T-cell (primary cell): ENCODE measurements around the gene EMC7. TPM values are rescaled to one million over a fixed set of nuclear protein-coding genes. Genes with fewer than 3 reads are reported as not detected.
"Not testable (repeated sequence)": the region's sequence is repeated elsewhere in the genome, so short reads cannot be mapped to it uniquely, and the experiment has no call there.

Experiments
- ATAC-seq, 4 experiments: fragments of 200-7000 bp in 3 of 4; fragments of 150-1000 bp in 1 of 4; cut with Tn5 transposase; replicated peaks in 1 of 4; 1 replicate in 3 of 4; 2 replicates in 1 of 4; pipeline ENCODE4 v1.10.0; 2021; ENCODE audit warnings: moderate library complexity in 3 of 4, mild to moderate bottlenecking in 2 of 4, moderate number of reproducible peaks in 1 of 4
- CTCF ChIA-PET, 2 donors: fragments of 300-600 bp; sonication (Branson Sonifier 250); formaldehyde crosslinking; loops; one replicate each; lab custom pipeline; 2022; ENCODE audit warnings: antibody characterized with exemption in 2 of 2; lab: Charles Lee
- POLR2A ChIA-PET, 2 donors: fragments of 300-600 bp; sonication (Branson Sonifier 250); formaldehyde crosslinking; loops; one replicate each; lab custom pipeline; 2022; ENCODE audit warnings: antibody characterized with exemption in 2 of 2; lab: Charles Lee
- DNase-seq, 35 experiments: peaks; one replicate each; pipeline versions ENCODE4 v3.0.0 to v3.0.0-alpha.2; 2013 to 2023
- H3K27ac ChIP-seq: one replicate; pipeline ENCODE4 v1.5.1; 2013; ENCODE audit warnings: low read length
- H3K27me3 ChIP-seq, 2 experiments: replicated peaks in 1 of 2; 1 replicate in 1 of 2; 2 replicates in 1 of 2; pipeline versions ENCODE4 v1.6.1 to v1.7.0; 2013; ENCODE audit warnings: low read length in 1 of 2, mixed read lengths in 1 of 2; ENCODE audit not compliant: control insufficient read depth in 2 of 2, insufficient read depth in 2 of 2; ENCODE audit errors: extremely low read depth in 1 of 2
- H3K36me3 ChIP-seq, 2 donors: 1 replicate in 1 of 2; 2 replicates in 1 of 2; pipeline versions ENCODE4 v1.6.1 to v1.7.0; 2013; ENCODE audit warnings: low read length in 1 of 2; ENCODE audit not compliant: control insufficient read depth in 2 of 2, insufficient read depth in 1 of 2; ENCODE audit errors: extremely low read depth in 1 of 2
- H3K4me1 ChIP-seq, 2 experiments: 1 replicate in 1 of 2; 2 replicates in 1 of 2; pipeline versions ENCODE4 v1.6.1 to v1.7.0; 2013; ENCODE audit warnings: low read length in 2 of 2, mixed read lengths in 1 of 2; ENCODE audit not compliant: insufficient read depth in 2 of 2, control insufficient read depth in 1 of 2; ENCODE audit errors: extremely low read depth in 1 of 2
- H3K4me3 ChIP-seq, 2 donors: 1 replicate in 1 of 2; 2 replicates in 1 of 2; pipeline versions ENCODE4 v1.5.1 to v1.7.0; 2013; ENCODE audit warnings: mild to moderate bottlenecking in 2 of 2, low read length in 1 of 2, moderate library complexity in 1 of 2; ENCODE audit not compliant: control insufficient read depth in 1 of 2; ENCODE audit errors: extremely low read depth in 1 of 2
- H3K9me3 ChIP-seq: 2 replicates; pipeline ENCODE4 v1.7.0; 2013
- H3K27ac Mint-ChIP-seq, 2 donors: one replicate each; pipeline ENCODE4 v1.8.0; 2020 to 2021; ENCODE audit warnings: mild to moderate bottlenecking in 2 of 2, mixed read lengths in 2 of 2
- H3K27me3 Mint-ChIP-seq, 2 donors: one replicate each; pipeline ENCODE4 v1.8.0; 2021 to 2022; ENCODE audit warnings: mixed read lengths in 2 of 2
- H3K36me3 Mint-ChIP-seq: one replicate; pipeline ENCODE4 v1.8.0; 2021; ENCODE audit warnings: mixed read lengths
- H3K4me1 Mint-ChIP-seq, 3 donors: one replicate each; pipeline ENCODE4 v1.8.0; 2020 to 2022; ENCODE audit warnings: mixed read lengths in 3 of 3, mild to moderate bottlenecking in 1 of 3
- H3K4me3 Mint-ChIP-seq, 3 donors: one replicate each; pipeline ENCODE4 v1.8.0; 2020 to 2022; ENCODE audit warnings: mild to moderate bottlenecking in 3 of 3, mixed read lengths in 3 of 3, moderate library complexity in 3 of 3
- H3K9me3 Mint-ChIP-seq, 3 donors: one replicate each; pipeline ENCODE4 v1.8.0; 2020 to 2022; ENCODE audit warnings: mixed read lengths in 3 of 3
- WGBS: methylation state at CpG from one replicate; pipeline ENCODE4 v1.1.5; 2013; ENCODE audit warnings: missing lambda C conversion rate; ENCODE audit not compliant: insufficient coverage; 5-methylcytosine and 5-hydroxymethylcytosine counted together
- total RNA-seq, 35 experiments: library from RNA in 6 of 35; stranded (reverse) in 6 of 35; fragments of 120-200 nt in 1 of 35; gene quantifications; one replicate each; pipeline versions ENCODE4 v1.2.1 to v1.2.4 and lab custom pipeline; 2013 to 2026

Gene EMC7
- total RNA-seq, 5 donors from 2014 or later (not counting 1 experiment from before 2014, with no cell fraction given) = 29.4 to 40.2 (median 33.0) TPM

DNA sequence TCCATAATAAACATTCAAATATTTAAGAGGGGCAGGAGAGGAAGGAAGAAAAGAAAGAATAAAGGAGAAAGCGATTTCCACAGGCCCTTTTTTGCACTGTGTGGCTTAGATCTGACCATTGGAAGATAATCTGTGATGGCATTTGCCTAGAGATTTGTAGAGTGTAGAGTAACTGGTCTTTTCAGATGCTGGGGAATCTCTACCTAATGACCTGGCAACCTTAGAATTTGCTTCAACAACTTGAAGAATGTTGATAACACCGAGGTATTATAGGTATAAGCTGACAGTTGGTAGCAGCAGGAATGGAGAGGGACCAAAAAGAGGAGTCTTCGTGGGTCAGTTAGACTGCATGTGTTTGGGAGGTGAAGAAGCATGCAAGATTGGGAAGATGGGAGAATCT is 41.7 kb downstream of the EMC7 start:
- ChIA-PET POLR2A (no interaction called here), CTCF (interaction anchor here (0.6 to 2.0 kb wide), 4 partner anchors 48 to 527 kb away, joined by 3 to 9 read pairs (median 5); partner anchors contain the start of gene KATNBL1 (in 1 of the 2))
- no peaks in the 10 kb centered on the region for H3K27me3 ChIP-seq
- H3K36me3 ChIP-seq = no peaks in the 10 kb centered on the region
- no peaks in the 10 kb centered on the region for H3K9me3 Mint-ChIP-seq
- H3K27ac ChIP-seq = no peak overlapping the region
- H3K4me1 Mint-ChIP-seq = peaks cover 0 to 7% (median 3%) of the 10 kb centered on the region in 3 donors
- DNase-seq = no peak
- no peak overlapping the region for H3K4me3 Mint-ChIP-seq
- no peaks in the 10 kb centered on the region for H3K27me3 Mint-ChIP-seq
- H3K9me3 ChIP-seq = no peaks in the 10 kb centered on the region
- 92% methylated on average over 2 of the region's 3 CpGs for WGBS
- no peak overlapping the region for H3K4me3 ChIP-seq
- H3K36me3 Mint-ChIP-seq = no peaks in the 10 kb centered on the region
- ATAC-seq = no peak
- no peaks in the 10 kb centered on the region for H3K4me1 ChIP-seq
- H3K27ac Mint-ChIP-seq = no peak overlapping the region

DNA sequence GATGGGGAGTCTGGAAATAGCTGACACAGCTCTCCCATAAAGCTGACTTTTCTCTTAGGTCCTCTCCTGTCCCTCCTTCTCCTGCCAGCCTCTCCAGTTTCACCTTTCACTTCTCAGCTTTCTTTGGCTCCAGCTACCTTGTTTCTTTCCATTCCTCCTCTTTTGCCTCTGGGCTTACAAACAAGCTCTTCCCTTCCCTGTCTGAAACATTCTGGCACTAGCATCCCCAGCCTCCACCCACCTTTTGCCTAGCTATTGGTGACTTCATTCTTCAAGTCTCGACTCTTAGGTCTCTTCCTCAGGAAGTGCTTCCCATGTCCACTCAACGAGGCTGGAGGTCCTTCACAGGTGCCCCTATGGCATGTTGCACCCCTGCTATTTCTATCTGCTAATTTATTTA is 42.2 kb downstream of the EMC7 start:
- POLR2A ChIA-PET = no interaction called here
- Mint-ChIP-seq H3K36me3 (no peaks in the 10 kb centered on the region), H3K4me3 (no peak overlapping the region), H3K27me3 (no peaks in the 10 kb centered on the region), H3K27ac (no peak overlapping the region), H3K9me3 (no peaks in the 10 kb centered on the region), H3K4me1 (peaks cover 0 to 7% (median 3%) of the 10 kb centered on the region in 3 donors)
- Histone ChIP-seq H3K4me1 (no peaks in the 10 kb centered on the region), H3K27ac (no peak overlapping the region), H3K4me3 (no peak overlapping the region), H3K36me3 (no peaks in the 10 kb centered on the region), H3K9me3 (no peaks in the 10 kb centered on the region), H3K27me3 (no peaks in the 10 kb centered on the region)
- whole genome bisulfite sequencing = 46% methylated on average over 2 of the region's 2 CpGs
- DNase-seq = no peak
- ATAC-seq = no peak
- CTCF ChIA-PET = interaction anchor here in 1 of 2 donors (0.5 to 1.3 kb wide), 4 partner anchors 9 to 527 kb away, joined by 3 read pairs; no protein-coding TSS in a partner anchor

DNA sequence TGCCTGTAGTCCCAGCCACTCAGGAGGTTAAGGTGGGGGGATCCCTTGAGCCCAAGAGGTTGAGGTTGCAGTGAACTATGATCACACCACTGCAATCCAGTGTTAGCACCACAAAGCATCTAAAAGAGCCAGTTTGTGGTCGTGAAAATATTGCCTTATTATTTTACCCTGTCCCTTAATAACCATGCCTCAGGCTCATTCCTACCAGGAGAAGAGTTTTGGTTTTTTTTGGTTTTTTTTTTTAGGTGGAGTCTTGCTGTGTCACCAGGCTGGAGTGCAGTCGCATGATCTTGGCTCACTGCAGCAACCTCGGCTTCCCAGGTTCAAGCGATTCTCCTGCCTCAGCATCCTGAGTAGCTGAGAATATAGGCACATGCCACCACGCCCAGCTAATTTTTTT is 44.8 kb downstream of the EMC7 start:
- H3K4me1 ChIP-seq = no peaks in the 10 kb centered on the region
- Mint-ChIP-seq H3K27me3 (no peaks in the 10 kb centered on the region), H3K4me3 (no peak overlapping the region), H3K4me1 (peaks cover 0 to 3% (median 2%) of the 10 kb centered on the region in 3 donors), H3K27ac (no peak overlapping the region), H3K36me3 (peaks cover 6% of the 10 kb centered on the region), H3K9me3 (no peaks in the 10 kb centered on the region)
- H3K27ac ChIP-seq = no peak overlapping the region
- H3K36me3 ChIP-seq = no peaks in the 10 kb centered on the region
- no peaks in the 10 kb centered on the region for H3K9me3 ChIP-seq
- CTCF ChIA-PET = no interaction called here
- H3K4me3 ChIP-seq = no peak overlapping the region
- no peak for ATAC-seq
- no peak for DNase-seq
- 87% methylated on average over 4 of the region's 5 CpGs for WGBS
- POLR2A ChIA-PET = no interaction called here
- H3K27me3 ChIP-seq = no peaks in the 10 kb centered on the region

DNA sequence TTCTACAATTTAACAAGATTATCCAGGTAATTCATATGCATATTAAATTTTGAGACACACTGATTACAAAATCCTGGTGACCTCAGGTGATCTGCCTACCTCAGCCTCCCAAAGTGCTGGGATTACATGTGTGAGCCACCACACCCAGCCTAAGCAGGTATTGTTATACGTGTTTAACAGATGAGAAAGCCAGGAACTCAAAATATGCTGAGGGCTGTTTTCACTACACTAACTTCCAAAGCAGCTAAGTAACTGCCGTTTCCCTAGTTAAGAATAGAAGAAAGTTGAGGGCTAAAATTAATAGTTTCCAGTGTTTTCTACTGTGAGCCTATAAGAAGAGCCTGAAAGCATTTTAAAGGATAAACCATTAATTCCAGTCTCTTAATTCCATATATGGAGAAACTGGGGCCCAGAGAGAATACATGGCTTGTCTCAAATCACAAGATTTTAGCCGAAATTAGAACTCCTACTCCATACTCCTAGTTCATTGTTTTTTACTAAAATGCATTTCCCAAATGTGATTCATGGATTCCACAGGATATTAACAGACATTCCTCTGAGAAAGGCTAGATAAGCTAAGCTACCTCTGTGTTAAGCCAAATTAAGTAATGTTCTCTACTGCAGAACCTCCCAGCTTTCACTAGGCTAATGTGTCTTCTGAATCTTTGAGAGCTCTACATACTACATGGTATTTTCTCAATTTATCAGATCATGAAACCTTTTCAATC is 45.6 kb downstream of the EMC7 start:
- H3K27me3 Mint-ChIP-seq = peaks cover 0 to under 1% of the 10 kb centered on the region in 2 donors
- no peaks in the 10 kb centered on the region for H3K4me1 ChIP-seq
- no peak overlapping the region for H3K4me3 ChIP-seq
- H3K27ac ChIP-seq = no peak overlapping the region
- no peaks in the 10 kb centered on the region for H3K36me3 ChIP-seq
- DNase-seq = no peak
- WGBS = 88% methylated on average over 1 of the region's 3 CpGs
- H3K27me3 ChIP-seq = no peaks in the 10 kb centered on the region
- no peak for ATAC-seq
- ChIA-PET POLR2A (no interaction called here), CTCF (interaction anchor here in 1 of 2 donors (0.5 kb wide), 1 partner anchor 169 kb away, joined by 3 read pairs; the partner anchor contains the start of gene EMC4)
- peaks cover 15% of the 10 kb centered on the region for H3K36me3 Mint-ChIP-seq
- H3K9me3 ChIP-seq = no peaks in the 10 kb centered on the region
- no peak overlapping the region for H3K27ac Mint-ChIP-seq
- H3K4me1 Mint-ChIP-seq = no peaks in the 10 kb centered on the region
- peaks cover 2 to 7% (median 6%) of the 10 kb centered on the region in 3 donors for H3K9me3 Mint-ChIP-seq
- no peak overlapping the region for H3K4me3 Mint-ChIP-seq

DNA sequence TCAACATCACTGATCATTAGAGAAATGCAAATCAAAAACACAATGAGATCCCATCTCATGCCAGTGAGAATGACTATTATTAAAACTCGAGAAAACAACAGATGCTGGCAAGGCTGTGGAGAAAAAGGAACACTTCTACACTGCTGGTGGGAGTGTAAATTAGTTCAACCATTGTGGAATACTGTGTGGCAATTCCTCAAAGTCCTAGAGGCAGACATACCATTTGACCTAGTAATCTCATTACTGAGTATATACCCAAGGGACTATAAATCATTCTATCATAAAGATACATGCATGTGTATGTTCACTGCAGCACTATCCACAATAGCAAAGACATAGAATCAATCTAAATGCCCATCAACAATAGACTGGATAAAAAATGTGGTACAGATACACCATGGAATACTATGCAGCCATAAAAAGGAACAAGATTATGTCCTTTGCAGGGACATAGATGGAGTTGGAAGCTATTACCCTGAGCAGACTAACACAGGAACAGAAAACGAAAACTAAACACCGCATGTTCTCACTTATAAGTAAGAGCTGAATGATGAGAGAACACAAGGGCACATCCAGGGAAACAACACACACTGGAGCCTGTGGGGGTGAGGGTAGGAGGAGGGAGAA is 47.5 kb downstream of the EMC7 start:
- POLR2A ChIA-PET = no interaction called here
- CTCF ChIA-PET = no interaction called here
- WGBS = no CpG with 5 or more reads among the region's 3 CpGs
- no peaks in the 10 kb centered on the region for H3K4me1 ChIP-seq
- Mint-ChIP-seq H3K27ac (no peak overlapping the region), H3K4me3 (no peak overlapping the region), H3K36me3 (peaks cover 22% of the 10 kb centered on the region), H3K27me3 (peaks cover 3 to 7% of the 10 kb centered on the region in 2 donors), H3K9me3 (peaks cover 14 to 20% (median 19%) of the 10 kb centered on the region in 3 donors), H3K4me1 (no peaks in the 10 kb centered on the region)
- H3K36me3 ChIP-seq = no peaks in the 10 kb centered on the region
- no peak for ATAC-seq
- H3K27ac ChIP-seq = no peak overlapping the region
- no peaks in the 10 kb centered on the region for H3K27me3 ChIP-seq
- H3K9me3 ChIP-seq = peaks cover 2% of the 10 kb centered on the region
- DNase-seq = no peak
- H3K4me3 ChIP-seq = no peak overlapping the region

DNA sequence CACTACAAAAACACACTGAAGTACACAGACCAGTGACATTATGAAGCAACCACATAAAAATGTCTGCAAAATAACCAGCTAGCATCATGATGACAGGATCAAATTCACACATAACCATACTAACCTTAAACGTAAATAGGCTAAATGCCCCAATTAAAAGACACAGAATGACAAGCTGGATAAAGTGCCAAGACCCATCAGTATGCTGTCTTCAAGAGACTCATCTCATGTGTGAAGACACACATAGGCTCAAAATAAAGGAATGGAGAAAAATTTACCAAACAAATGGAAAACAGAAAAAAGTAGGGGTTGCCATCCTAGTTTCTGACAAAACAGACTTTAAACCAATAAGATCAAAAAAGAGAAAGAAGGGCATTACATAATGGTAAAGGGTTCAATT is 51.3 kb downstream of the EMC7 start:
- H3K27ac Mint-ChIP-seq = not testable (repeated sequence)
- peaks cover 16 to 22% (median 20%) of the 10 kb centered on the region in 3 donors for H3K9me3 Mint-ChIP-seq

More for the DNA sequence above, 51.3 kb downstream of the EMC7 start:
- H3K9me3 ChIP-seq, H3K4me3 Mint-ChIP-seq, ATAC-seq, CTCF ChIA-PET, H3K36me3 ChIP-seq, POLR2A ChIA-PET, H3K27me3 ChIP-seq, H3K4me1 Mint-ChIP-seq, H3K27ac ChIP-seq, DNase-seq, H3K4me1 ChIP-seq, H3K27me3 Mint-ChIP-seq, H3K4me3 ChIP-seq: not testable (repeated sequence)
- no CpG with 5 or more reads among the region's 1 CpG for WGBS
- H3K36me3 Mint-ChIP-seq = peaks cover 24% of the 10 kb centered on the region
